CD4-positive, alpha-beta memory T cell (primary cell): ENCODE results near the gene ZNF2. TPM values are rescaled to one million over a fixed set of nuclear protein-coding genes. Genes with fewer than 3 reads are reported as not detected.
"Not testable (repeated sequence)": the region's sequence is repeated elsewhere in the genome, so short reads cannot be mapped to it uniquely, and the experiment has no call there.

Experiments used
- CTCF ChIA-PET: fragments of 350-600 bp; sonication (Branson Sonifier 250); formaldehyde crosslinking; loops from one replicate; lab custom pipeline; 2021; ENCODE audit warnings: inconsistent platforms; ENCODE audit not compliant: partially characterized antibody; lab: Charles Lee
- POLR2A ChIA-PET: fragments of 350-600 bp; sonication (Branson Sonifier 250); formaldehyde crosslinking; loops from one replicate; lab custom pipeline; 2021; ENCODE audit not compliant: partially characterized antibody; lab: Charles Lee
- DNase-seq, 5 donors: peaks; one replicate each; pipeline versions ENCODE4 v3.0.0 to v3.0.0-alpha.2; 2020 to 2022; ENCODE audit warnings: mixed read lengths in 1 of 5
- H3K27ac ChIP-seq: one replicate; pipeline ENCODE4 v1.7.0; 2013; ENCODE audit warnings: low read depth, low read length
- H3K27me3 ChIP-seq: 2 replicates; pipeline ENCODE4 v1.7.0; 2013; ENCODE audit warnings: mild to moderate bottlenecking, low read length, moderate library complexity; ENCODE audit not compliant: insufficient read depth
- H3K36me3 ChIP-seq: 2 replicates; pipeline ENCODE4 v1.7.0; 2013; ENCODE audit warnings: mild to moderate bottlenecking, low read length, moderate library complexity; ENCODE audit not compliant: insufficient read depth
- H3K4me1 ChIP-seq: 2 replicates; pipeline ENCODE4 v1.7.0; 2013; ENCODE audit warnings: mild to moderate bottlenecking, low read length, moderate library complexity; ENCODE audit not compliant: insufficient read depth
- H3K4me3 ChIP-seq, 2 donors: one replicate each; pipeline ENCODE4 v1.7.0; 2013; ENCODE audit warnings: low read length in 2 of 2, mild to moderate bottlenecking in 1 of 2
- H3K9me3 ChIP-seq, 2 donors: one replicate each; pipeline ENCODE4 v1.7.0; 2013; ENCODE audit warnings: low read length in 2 of 2, control low read depth in 1 of 2; ENCODE audit not compliant: control insufficient read depth in 1 of 2
- H3K27ac Mint-ChIP-seq, 7 donors: one replicate each; pipeline ENCODE4 v1.8.0; 2020 to 2021; ENCODE audit warnings: mixed read lengths in 7 of 7, mild to moderate bottlenecking in 6 of 7, inconsistent platforms in 3 of 7, moderate library complexity in 3 of 7
- H3K27me3 Mint-ChIP-seq, 2 donors: one replicate each; pipeline ENCODE4 v1.8.0; 2020 to 2021; ENCODE audit warnings: mixed read lengths in 2 of 2
- H3K36me3 Mint-ChIP-seq, 2 donors: one replicate each; pipeline ENCODE4 v1.8.0; 2020 to 2021; ENCODE audit warnings: mixed read lengths in 2 of 2, inconsistent platforms in 1 of 2, mild to moderate bottlenecking in 1 of 2
- H3K4me1 Mint-ChIP-seq, 4 donors: one replicate each; pipeline ENCODE4 v1.8.0; 2020 to 2021; ENCODE audit warnings: mixed read lengths in 4 of 4, mild to moderate bottlenecking in 1 of 4
- H3K4me3 Mint-ChIP-seq, 8 donors: one replicate each; pipeline ENCODE4 v1.8.0; 2020 to 2021; ENCODE audit warnings: mixed read lengths in 8 of 8, mild to moderate bottlenecking in 7 of 8, moderate library complexity in 6 of 8, inconsistent platforms in 3 of 8
- H3K9me3 Mint-ChIP-seq, 8 donors: one replicate each; pipeline ENCODE4 v1.8.0; 2020 to 2021; ENCODE audit warnings: mixed read lengths in 8 of 8, mild to moderate bottlenecking in 5 of 8, inconsistent platforms in 3 of 8, moderate library complexity in 1 of 8
- intact Hi-C: fragments of 100-400 bp; cut with micrococcal nuclease; formaldehyde crosslinking; loops from one replicate; pipeline ENCODE4 v1.15.1; 2023
- polyA plus RNA-seq, 2 donors: library from polyadenylated mRNA; unstranded; fragments of 300-500 nt; fragmentation: Illumina TruSeq; gene quantifications; one replicate each; pipeline ENCODE4 v1.2.3, GENCODE V29; 2021
- total RNA-seq, 2 experiments: library from RNA; stranded (reverse); gene quantifications; one replicate each; pipeline ENCODE4 v1.2.3, GENCODE V29; 2021

Gene ZNF2
- total and polyA plus RNA-seq, 4 experiments from 2014 or later = 2.1 to 10.1 (median 6.3) TPM

DNA sequence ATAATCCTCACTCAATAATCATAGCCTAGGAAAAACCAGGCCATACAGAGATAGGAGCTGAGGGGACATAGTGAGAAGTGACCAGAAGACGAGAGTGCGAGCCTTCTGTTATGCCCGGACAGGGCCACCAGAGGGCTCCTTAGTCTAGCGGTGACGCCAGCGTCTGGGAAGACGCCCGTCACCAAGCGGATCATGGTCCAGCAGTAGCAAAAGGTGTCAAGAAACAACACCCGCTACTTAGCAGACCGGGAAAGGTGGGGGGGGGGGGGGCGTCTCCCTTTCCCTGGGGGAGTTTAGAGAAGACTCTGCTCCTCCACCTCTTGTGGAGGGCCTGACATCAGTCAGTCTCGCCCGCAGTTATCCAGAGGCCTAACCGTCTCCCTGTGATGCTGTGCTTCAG, 27.3 kb downstream of the ZNF2 start:
- H3K36me3 ChIP-seq, H3K4me3 ChIP-seq, H3K27me3 ChIP-seq, H3K9me3 ChIP-seq, H3K9me3 Mint-ChIP-seq, intact Hi-C loops, H3K4me3 Mint-ChIP-seq, H3K4me1 ChIP-seq, H3K27me3 Mint-ChIP-seq, POLR2A ChIA-PET, H3K36me3 Mint-ChIP-seq, H3K4me1 Mint-ChIP-seq, CTCF ChIA-PET, H3K27ac Mint-ChIP-seq, H3K27ac ChIP-seq: not testable (repeated sequence)
- DNase-seq = peak in 4 of 5 donors; percentile 12 to 27 (median 17)

DNA sequence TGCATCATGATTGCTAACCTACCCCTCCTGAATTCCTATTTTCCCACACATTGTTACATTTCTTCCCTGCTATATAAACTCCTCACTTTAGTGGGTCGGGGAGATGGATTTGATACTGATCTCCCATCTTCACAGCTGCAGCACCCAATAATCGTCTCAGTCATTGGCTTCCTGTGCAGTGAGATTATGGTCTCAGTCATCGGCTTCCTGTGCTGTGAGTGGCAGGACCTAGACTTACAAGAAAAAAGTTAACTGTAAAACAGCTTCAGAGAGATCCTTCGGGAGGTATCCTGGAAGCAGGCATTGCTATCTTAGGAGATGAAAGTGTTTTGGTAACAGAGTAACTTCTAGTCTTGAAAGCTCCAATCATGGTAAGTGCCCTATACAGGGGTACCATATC, 38.3 kb downstream of the ZNF2 start:
- Histone ChIP-seq H3K36me3 (no peaks in the 10 kb centered on the region), H3K9me3 (no peaks in the 10 kb centered on the region), H3K4me3 (no peak overlapping the region), H3K4me1 (peaks cover 15% of the 10 kb centered on the region), H3K27ac (no peak overlapping the region), H3K27me3 (no peaks in the 10 kb centered on the region)
- DNase-seq = no peak
- no peak overlapping the region for H3K4me3 Mint-ChIP-seq
- peaks cover 9 to 19% (median 14%) of the 10 kb centered on the region in 4 donors for H3K4me1 Mint-ChIP-seq
- H3K36me3 Mint-ChIP-seq = peaks cover 10 to 15% of the 10 kb centered on the region in 2 donors
- ChIA-PET CTCF (no interaction called here), POLR2A (no interaction called here)
- H3K27ac Mint-ChIP-seq = peak overlapping the region in 1 of 7 donors; percentile 19
- no peaks in the 10 kb centered on the region for H3K27me3 Mint-ChIP-seq
- intact Hi-C loops = no loop called here
- peaks cover 0 to 3% (median 0%) of the 10 kb centered on the region in 8 donors for H3K9me3 Mint-ChIP-seq

GRCh38 chr2:95204396-95204795, 38.8 kb downstream of the ZNF2 start:
- CTCF ChIA-PET = no interaction called here
- Mint-ChIP-seq H3K27me3 (no peaks in the 10 kb centered on the region), H3K4me3 (peak overlapping the region in 1 of 8 donors; percentile 13), H3K27ac (peak overlapping the region in 1 of 7 donors; percentile 0), H3K9me3 (peaks cover 0 to 6% (median under 1%) of the 10 kb centered on the region in 8 donors), H3K4me1 (peaks cover 11 to 19% (median 14%) of the 10 kb centered on the region in 4 donors), H3K36me3 (peaks cover 15 to 20% of the 10 kb centered on the region in 2 donors)
- POLR2A ChIA-PET = no interaction called here
- intact Hi-C loops = no loop called here
- Histone ChIP-seq H3K27me3 (no peaks in the 10 kb centered on the region), H3K36me3 (no peaks in the 10 kb centered on the region), H3K4me3 (no peak overlapping the region), H3K4me1 (peaks cover 15% of the 10 kb centered on the region), H3K27ac (no peak overlapping the region), H3K9me3 (no peaks in the 10 kb centered on the region)
- DNase-seq = no peak

DNA sequence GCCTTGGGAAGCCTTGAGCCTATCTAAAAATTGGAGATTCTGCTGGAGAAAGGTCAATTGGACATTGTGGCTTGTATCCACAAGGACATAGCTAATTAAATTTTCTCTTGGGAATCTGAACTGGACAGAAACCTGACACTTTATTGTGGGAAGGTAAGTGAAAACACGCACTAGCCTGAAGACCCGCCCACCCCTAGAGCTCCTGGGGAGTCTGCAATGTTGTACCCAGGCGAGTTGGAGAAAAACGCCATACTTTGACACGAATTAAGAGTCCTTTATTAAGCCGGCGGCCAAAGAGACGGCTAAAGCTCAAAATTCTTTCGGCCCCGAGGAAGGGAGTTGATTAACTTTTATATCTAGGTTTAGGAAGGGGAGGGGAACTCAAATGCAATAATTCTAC, 40.5 kb downstream of the ZNF2 start:
- CTCF ChIA-PET = interaction anchor here (0.8 to 1.6 kb wide), 3 partner anchors 38 to 127 kb away, joined by 3 to 4 read pairs (median 3); no protein-coding TSS in a partner anchor

DNA sequence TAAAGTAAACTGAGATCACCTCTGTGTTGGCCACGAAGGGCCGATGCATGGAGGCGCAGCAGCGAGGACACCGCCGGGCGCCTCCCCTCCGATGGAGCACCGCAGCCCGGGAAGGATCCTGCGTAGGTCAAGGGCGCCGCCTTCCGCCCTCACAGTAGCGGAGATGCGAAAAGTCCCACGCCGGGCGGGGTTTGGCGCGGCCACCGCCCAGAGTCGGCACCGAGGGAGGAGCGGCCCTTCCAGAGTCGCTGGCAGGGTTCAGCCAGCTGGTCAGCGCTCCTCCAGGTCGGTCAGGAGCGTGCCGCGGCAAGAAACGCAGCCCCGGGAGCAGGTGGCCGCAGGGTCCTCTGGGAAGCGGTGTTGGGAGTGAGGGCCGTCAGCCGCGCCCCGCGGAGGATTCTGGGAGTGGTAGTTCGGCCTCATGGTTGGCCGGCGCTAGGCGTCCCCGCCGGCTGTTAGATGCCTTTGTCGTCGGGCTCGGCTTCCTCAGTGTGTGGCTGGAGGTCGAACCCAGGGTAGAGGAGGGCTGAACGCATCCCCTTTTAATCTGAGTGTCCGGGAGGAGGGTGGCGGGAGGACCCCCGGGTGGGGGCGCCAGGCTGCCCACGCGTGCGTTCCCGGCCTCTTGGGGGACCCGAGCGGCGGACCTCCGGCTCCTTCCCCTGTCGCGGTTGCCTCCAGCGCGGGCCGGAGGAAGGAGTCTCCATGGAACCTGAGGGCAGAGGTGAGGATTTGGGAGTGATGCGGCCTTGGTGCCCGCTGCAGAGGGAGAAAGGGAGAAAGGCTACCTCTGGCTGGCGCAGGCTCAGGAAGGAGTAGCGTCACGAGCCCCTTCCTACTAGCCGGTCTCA, 41.7 kb downstream of the ZNF2 start, which contains the start of gene ZNF892:
TSS of gene ZNF892 (plus strand) at position 411 of the 851 bp plus-strand sequence. CDS start at position 706, 295 bp downstream.
- H3K36me3 Mint-ChIP-seq = peaks cover 43 to 44% of the 10 kb centered on the region in 2 donors
- peak within 1 kb of the TSS; percentile 47 to 93 for H3K4me3 ChIP-seq
- ChIA-PET POLR2A (interaction anchor here (0.9 kb wide), 1 partner anchor 42 kb away, joined by 4 read pairs; the partner anchor contains the start of gene ZNF2), CTCF (no interaction called here)
- peaks cover 0 to under 1% of the 10 kb centered on the region in 2 donors for H3K9me3 ChIP-seq
- peaks cover 11 to 19% (median 15%) of the 10 kb centered on the region in 4 donors for H3K4me1 Mint-ChIP-seq
- H3K27me3 Mint-ChIP-seq = no peaks in the 10 kb centered on the region
- peaks cover 15% of the 10 kb centered on the region for H3K4me1 ChIP-seq
- intact Hi-C loops = loop anchor here (1.0 to 2.0 kb wide), 5 partner anchors 42 to 184 kb away; partner anchors contain the start of gene ZNF2
- peak within 1 kb of the TSS; percentile 93 to 97 (median 96) for H3K4me3 Mint-ChIP-seq
- H3K36me3 ChIP-seq = peaks cover 5% of the 10 kb centered on the region
- peak within 1 kb of the TSS; percentile 71 to 92 (median 90) for H3K27ac Mint-ChIP-seq
- no peaks in the 10 kb centered on the region for H3K27me3 ChIP-seq
- peak within 1 kb of the TSS; percentile 70 for H3K27ac ChIP-seq
- H3K9me3 Mint-ChIP-seq = peaks cover 2 to 25% (median 18%) of the 10 kb centered on the region in 8 donors
- DNase-seq = peak; percentile 68 to 78 (median 69)

More for the DNA sequence above, 40.5 kb downstream of the ZNF2 start:
- Mint-ChIP-seq H3K4me3 (peak overlapping the region; percentile 93 to 97 (median 96)), H3K9me3 (peaks cover 4 to 16% (median 8%) of the 10 kb centered on the region in 8 donors), H3K4me1 (peaks cover 11 to 19% (median 15%) of the 10 kb centered on the region in 4 donors), H3K36me3 (peaks cover 31 to 32% of the 10 kb centered on the region in 2 donors), H3K27ac (peak overlapping the region in 5 of 7 donors; percentile 48 to 90 (median 71)), H3K27me3 (no peaks in the 10 kb centered on the region)
- no peak overlapping the region for H3K27ac ChIP-seq
- H3K4me3 ChIP-seq = no peak overlapping the region
- H3K9me3 ChIP-seq = no peaks in the 10 kb centered on the region
- no peaks in the 10 kb centered on the region for H3K27me3 ChIP-seq
- intact Hi-C loops = loop anchor here (2.0 kb wide), 1 partner anchor 91 kb away; no protein-coding TSS in a partner anchor
- DNase-seq = no peak
- no peaks in the 10 kb centered on the region for H3K36me3 ChIP-seq
- H3K4me1 ChIP-seq = peaks cover 15% of the 10 kb centered on the region
- POLR2A ChIA-PET = interaction anchor here (0.7 to 0.9 kb wide), 2 partner anchors 41 to 181 kb away, joined by 4 read pairs; partner anchors contain the start of genes MAL and ZNF2

DNA sequence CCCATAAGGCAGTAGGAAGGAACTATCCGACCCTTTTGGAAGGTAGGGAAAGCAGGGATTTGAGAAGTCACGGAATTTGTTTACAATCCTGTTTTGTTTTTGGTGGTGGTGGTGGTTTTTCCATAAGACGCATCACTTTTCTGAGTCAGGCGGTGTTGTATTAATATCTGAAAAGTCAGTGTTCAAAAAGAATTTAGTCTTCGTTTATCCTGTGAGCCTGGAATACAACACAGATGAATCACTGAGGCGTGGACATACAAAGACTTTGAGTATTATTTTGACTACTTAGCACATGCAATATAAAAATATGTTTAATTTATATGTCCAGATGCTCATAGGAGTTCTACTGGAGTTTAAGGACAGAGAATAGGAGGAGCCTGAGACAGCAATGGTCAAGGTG, 42.5 kb downstream of the ZNF2 start:
- Histone ChIP-seq H3K4me3 (peak overlapping the region; percentile 47 to 93), H3K36me3 (peaks cover 5% of the 10 kb centered on the region), H3K27ac (no peak overlapping the region), H3K9me3 (peaks cover 0 to 8% of the 10 kb centered on the region in 2 donors), H3K27me3 (no peaks in the 10 kb centered on the region), H3K4me1 (peaks cover 15% of the 10 kb centered on the region)
- peaks cover 2 to 32% (median 25%) of the 10 kb centered on the region in 8 donors for H3K9me3 Mint-ChIP-seq
- no peaks in the 10 kb centered on the region for H3K27me3 Mint-ChIP-seq
- POLR2A ChIA-PET = no interaction called here
- peaks cover 51 to 52% of the 10 kb centered on the region in 2 donors for H3K36me3 Mint-ChIP-seq
- peak overlapping the region in 5 of 7 donors; percentile 23 to 92 (median 54) for H3K27ac Mint-ChIP-seq
- intact Hi-C loops = no loop called here
- no peak for DNase-seq
- peaks cover 11 to 19% (median 15%) of the 10 kb centered on the region in 4 donors for H3K4me1 Mint-ChIP-seq
- CTCF ChIA-PET = no interaction called here
- peak overlapping the region; percentile 93 to 97 (median 96) for H3K4me3 Mint-ChIP-seq
